GM19099 (cell line): ENCODE measurements around the gene MARK3.

ENCODE experiments used
- POLR2A ChIP-seq: IDR thresholded peaks from 3 replicates; pipeline ENCODE4 v1.6.1; 2011; ENCODE audit warnings: low read depth; ENCODE audit not compliant: insufficient read length; ENCODE audit errors: extremely low read depth

The MARK3 gene

GRCh38 chr14:103385152-103385928 is at the start of gene MARK3:
Gene MARK3 (plus strand): TSS chr14:103385415. CDS start chr14:103386030, 615 bp downstream.
- TF ChIP-seq POLR2A = peak; percentile 89

- no peak for TF ChIP-seq POLR2A
Observed at GRCh38 chr14:103336191-103336590, 49.0 kb upstream of the MARK3 start.

GRCh38 chr14:103337794-103338193 is 47.4 kb upstream of the MARK3 start:
- TF ChIP-seq POLR2A = no peak

- no peak for TF ChIP-seq POLR2A
Observed at GRCh38 chr14:103339561-103339960, 45.7 kb upstream of the MARK3 start.

DNA sequence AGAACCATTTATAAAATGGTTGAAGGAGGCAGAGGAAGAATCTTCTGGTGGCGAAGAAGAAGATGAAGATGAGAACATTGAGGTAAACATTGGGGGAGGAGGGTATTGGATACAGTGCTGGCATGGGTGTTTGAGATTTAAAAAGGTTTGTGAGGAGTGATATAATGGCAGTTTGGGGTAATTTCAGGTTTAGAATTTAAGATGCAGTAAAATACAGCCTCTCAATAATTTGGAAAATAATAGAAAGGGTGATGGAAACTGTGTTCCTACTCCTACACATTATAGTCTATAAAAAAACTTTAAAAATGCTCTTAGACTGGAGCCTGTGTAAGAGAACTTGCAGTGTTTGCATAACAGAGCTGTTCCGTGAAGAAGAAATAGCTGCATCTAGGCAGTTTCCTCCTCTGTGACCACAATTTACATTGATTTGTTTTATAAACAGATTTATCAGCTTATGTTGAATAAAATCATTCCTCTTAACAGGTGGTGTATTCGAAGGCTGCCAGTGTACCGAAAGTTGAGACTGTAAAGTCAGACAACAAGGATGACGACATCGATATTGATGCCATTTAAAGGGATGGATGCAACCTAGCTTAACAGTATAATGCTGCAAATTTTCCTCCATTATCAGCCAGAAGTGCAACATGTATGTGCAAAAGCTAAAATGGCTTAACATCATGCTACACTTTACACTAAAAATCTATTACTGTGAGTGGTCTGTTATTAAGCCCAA is 44.6 kb upstream of the MARK3 start:
- no peak for TF ChIP-seq POLR2A

DNA sequence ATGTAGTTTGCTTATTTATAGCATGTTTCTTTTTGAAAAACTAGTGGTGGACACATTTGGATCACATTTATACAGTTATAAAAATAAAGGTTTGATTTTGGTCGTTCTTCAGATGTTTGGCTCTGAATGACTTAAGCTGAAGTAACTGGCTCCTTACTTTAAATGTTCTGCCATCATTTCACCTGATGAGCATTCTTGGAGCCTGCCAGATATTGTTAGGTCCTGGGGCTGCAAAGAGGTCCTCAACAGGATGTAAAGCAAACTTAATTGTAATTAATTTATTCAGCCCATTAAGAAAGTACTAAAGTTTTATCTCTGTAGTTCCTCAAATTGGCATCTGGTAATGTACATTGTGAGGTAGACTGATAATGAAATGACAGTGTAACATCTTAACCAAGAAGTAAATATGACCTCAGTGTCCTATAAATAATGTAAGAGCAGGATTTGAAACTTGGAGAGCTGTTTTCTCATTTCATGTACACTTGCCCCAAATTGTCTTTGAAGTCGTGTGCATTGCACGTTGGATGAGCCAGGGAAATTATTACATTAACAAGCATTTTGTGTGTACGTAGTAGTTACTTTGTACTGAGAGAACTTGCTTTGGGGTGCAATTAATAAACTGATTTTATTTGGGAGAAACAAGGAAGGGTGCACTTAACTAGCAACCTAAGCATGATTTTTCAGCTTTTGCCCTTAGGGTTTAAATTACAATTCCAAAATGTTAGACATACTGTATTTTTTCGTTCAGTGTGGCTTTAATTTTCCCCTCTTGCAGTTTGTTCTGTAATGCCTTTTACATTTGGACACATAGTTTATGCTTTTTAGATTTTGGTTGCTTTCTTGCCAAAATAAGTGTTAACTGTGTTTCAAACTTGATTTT is 43.7 kb upstream of the MARK3 start:
- no peak for TF ChIP-seq POLR2A

DNA sequence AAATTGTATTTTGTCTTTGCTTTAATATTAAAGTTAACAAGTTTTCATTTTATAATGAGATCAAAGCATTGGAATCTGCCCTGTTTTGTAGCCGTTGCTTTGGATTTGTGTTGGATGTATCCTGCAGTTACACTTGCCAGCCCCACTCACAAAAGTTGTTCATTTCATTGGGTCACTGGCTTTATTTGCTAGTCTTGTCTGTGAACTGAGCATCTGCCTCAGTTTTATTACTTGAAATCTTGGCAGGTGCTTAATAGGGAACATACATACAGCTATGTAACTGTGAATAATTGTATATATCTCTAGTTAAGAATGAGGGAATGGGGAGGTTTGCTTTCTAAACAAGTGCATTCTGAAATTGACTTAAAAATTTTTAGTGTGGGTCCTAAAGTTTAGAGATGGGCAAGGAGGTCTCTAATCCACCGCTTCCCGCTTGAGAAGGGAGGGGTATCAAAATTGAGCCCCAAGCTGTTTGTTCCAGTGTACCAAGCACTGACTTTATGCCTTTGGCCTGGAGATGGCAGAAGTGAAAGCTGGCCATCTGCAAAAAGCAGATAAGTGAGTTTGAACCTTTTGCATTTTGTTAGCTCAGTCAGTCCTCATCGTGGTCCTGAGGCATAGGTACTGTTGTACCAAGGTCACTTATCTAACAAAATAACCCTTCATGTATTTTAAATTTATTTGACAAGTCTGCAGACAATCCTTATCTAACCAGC is 41.9 kb upstream of the MARK3 start:
- no peak for TF ChIP-seq POLR2A

GRCh38 chr14:103343905-103344797 is 41.1 kb upstream of the MARK3 start:
- TF ChIP-seq POLR2A = peak; percentile 23

DNA sequence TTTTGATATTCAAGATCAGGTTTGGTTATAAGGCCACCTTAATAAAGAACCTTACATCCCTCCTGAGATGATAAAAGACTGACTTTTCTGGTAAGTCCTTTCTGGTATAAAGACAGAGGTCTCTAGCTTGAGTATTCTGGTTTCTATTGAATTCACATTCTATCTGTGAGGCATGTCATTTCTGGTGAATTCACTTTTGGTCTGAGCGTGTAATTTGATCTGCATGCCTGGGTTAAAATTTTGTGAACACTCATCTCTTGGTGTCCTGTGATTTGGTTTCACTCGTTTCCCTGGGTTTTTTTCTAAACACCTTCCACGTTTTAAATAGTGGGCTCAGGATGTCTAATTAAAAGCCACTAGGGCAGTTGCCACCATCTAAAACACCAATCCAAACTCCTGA is 38.9 kb upstream of the MARK3 start:
- TF ChIP-seq POLR2A = no peak

- TF ChIP-seq POLR2A = no peak
Observed at GRCh38 chr14:103347091-103347815, 38.0 kb upstream of the MARK3 start.

GRCh38 chr14:103348154-103348553 is 37.1 kb upstream of the MARK3 start:
- TF ChIP-seq POLR2A = no peak

GRCh38 chr14:103349982-103350381 is 35.2 kb upstream of the MARK3 start:
- no peak for TF ChIP-seq POLR2A

GRCh38 chr14:103353362-103353761 is 31.9 kb upstream of the MARK3 start:
- no peak for TF ChIP-seq POLR2A
